ENCODE measurements around the gene CERS6.

CERS6 gene

GRCh38 chr2:168510125-168510756 is 54.2 kb downstream of the CERS6 start:
- Mint-ChIP-seq H3K4me1 (ENCODE audit: low read depth) (peaks cover 35% of the 10 kb centered on the region), H3K27me3 (no peaks in the 10 kb centered on the region), H3K27ac (no peak overlapping the region), H3K36me3 (ENCODE audit: low read depth) (no peaks in the 10 kb centered on the region), H3K4me3 (no peak overlapping the region), H3K9me3 (no peaks in the 10 kb centered on the region)
- intact Hi-C loops (cut with micrococcal nuclease): no loop called here

GRCh38 chr2:168514692-168515091 is 58.6 kb downstream of the CERS6 start:
- no peak overlapping the region for H3K27ac Mint-ChIP-seq
- H3K36me3 Mint-ChIP-seq (ENCODE audit: low read depth): no peaks in the 10 kb centered on the region
- no peak overlapping the region for H3K4me3 Mint-ChIP-seq
- intact Hi-C loops (cut with micrococcal nuclease): no loop called here
- H3K27me3 Mint-ChIP-seq: no peaks in the 10 kb centered on the region
- H3K4me1 Mint-ChIP-seq (ENCODE audit: low read depth): peaks cover 32% of the 10 kb centered on the region
- no peaks in the 10 kb centered on the region for H3K9me3 Mint-ChIP-seq

GRCh38 chr2:168515502-168515901 is 59.4 kb downstream of the CERS6 start:
- Mint-ChIP-seq H3K36me3 (ENCODE audit: low read depth) (no peaks in the 10 kb centered on the region), H3K27ac (no peak overlapping the region), H3K4me1 (ENCODE audit: low read depth) (peaks cover 32% of the 10 kb centered on the region), H3K9me3 (no peaks in the 10 kb centered on the region), H3K4me3 (no peak overlapping the region), H3K27me3 (no peaks in the 10 kb centered on the region)
- intact Hi-C loops (cut with micrococcal nuclease): no loop called here

GRCh38 chr2:168517816-168518215 is 61.7 kb downstream of the CERS6 start:
- Mint-ChIP-seq H3K27ac (no peak overlapping the region), H3K9me3 (no peaks in the 10 kb centered on the region), H3K36me3 (ENCODE audit: low read depth) (no peaks in the 10 kb centered on the region), H3K4me1 (ENCODE audit: low read depth) (peaks cover 34% of the 10 kb centered on the region), H3K4me3 (no peak overlapping the region), H3K27me3 (no peaks in the 10 kb centered on the region)
- intact Hi-C loops (cut with micrococcal nuclease): no loop called here

- H3K4me1 Mint-ChIP-seq (ENCODE audit: low read depth): peaks cover 41% of the 10 kb centered on the region
- no peaks in the 10 kb centered on the region for H3K27me3 Mint-ChIP-seq
- intact Hi-C loops (cut with micrococcal nuclease): no loop called here
- H3K9me3 Mint-ChIP-seq: no peaks in the 10 kb centered on the region
- peak overlapping the region; percentile 51 for H3K27ac Mint-ChIP-seq
- H3K4me3 Mint-ChIP-seq: no peak overlapping the region
- no peaks in the 10 kb centered on the region for H3K36me3 Mint-ChIP-seq (ENCODE audit: low read depth)
These were observed 62.5 kb downstream of the CERS6 start for GRCh38 chr2:168518555-168519066.

GRCh38 chr2:168519534-168520308 is 63.6 kb downstream of the CERS6 start:
- no peak overlapping the region for H3K4me3 Mint-ChIP-seq
- peaks cover 43% of the 10 kb centered on the region for H3K4me1 Mint-ChIP-seq (ENCODE audit: low read depth)
- intact Hi-C loops (cut with micrococcal nuclease): no loop called here
- no peak overlapping the region for H3K27ac Mint-ChIP-seq
- H3K27me3 Mint-ChIP-seq: no peaks in the 10 kb centered on the region
- no peaks in the 10 kb centered on the region for H3K36me3 Mint-ChIP-seq (ENCODE audit: low read depth)
- no peaks in the 10 kb centered on the region for H3K9me3 Mint-ChIP-seq

- Mint-ChIP-seq H3K27me3 (no peaks in the 10 kb centered on the region), H3K4me3 (no peak overlapping the region), H3K4me1 (ENCODE audit: low read depth) (peaks cover 43% of the 10 kb centered on the region), H3K27ac (no peak overlapping the region), H3K9me3 (no peaks in the 10 kb centered on the region), H3K36me3 (ENCODE audit: low read depth) (no peaks in the 10 kb centered on the region)
- intact Hi-C loops (cut with micrococcal nuclease): no loop called here
These were observed 65.1 kb downstream of the CERS6 start for GRCh38 chr2:168521053-168521741.

- no peak overlapping the region for H3K27ac Mint-ChIP-seq
- no peaks in the 10 kb centered on the region for H3K9me3 Mint-ChIP-seq
- H3K27me3 Mint-ChIP-seq: no peaks in the 10 kb centered on the region
- H3K4me1 Mint-ChIP-seq (ENCODE audit: low read depth): peaks cover 44% of the 10 kb centered on the region
- intact Hi-C loops (cut with micrococcal nuclease): no loop called here
- no peak overlapping the region for H3K4me3 Mint-ChIP-seq
- H3K36me3 Mint-ChIP-seq (ENCODE audit: low read depth): no peaks in the 10 kb centered on the region
These were observed 66.4 kb downstream of the CERS6 start for GRCh38 chr2:168522446-168522845.

- peaks cover 46% of the 10 kb centered on the region for H3K4me1 Mint-ChIP-seq (ENCODE audit: low read depth)
- no peak overlapping the region for H3K4me3 Mint-ChIP-seq
- intact Hi-C loops (cut with micrococcal nuclease): no loop called here
- no peaks in the 10 kb centered on the region for H3K27me3 Mint-ChIP-seq
- no peak overlapping the region for H3K27ac Mint-ChIP-seq
- H3K36me3 Mint-ChIP-seq (ENCODE audit: low read depth): no peaks in the 10 kb centered on the region
- H3K9me3 Mint-ChIP-seq: no peaks in the 10 kb centered on the region
These were observed 67.9 kb downstream of the CERS6 start for GRCh38 chr2:168524005-168524404.

GRCh38 chr2:168525020-168525419 is 68.9 kb downstream of the CERS6 start:
- Mint-ChIP-seq H3K4me3 (no peak overlapping the region), H3K27me3 (no peaks in the 10 kb centered on the region), H3K27ac (no peak overlapping the region), H3K4me1 (ENCODE audit: low read depth) (peaks cover 56% of the 10 kb centered on the region), H3K36me3 (ENCODE audit: low read depth) (no peaks in the 10 kb centered on the region), H3K9me3 (no peaks in the 10 kb centered on the region)
- intact Hi-C loops (cut with micrococcal nuclease): no loop called here

- Mint-ChIP-seq H3K27ac (no peak overlapping the region), H3K27me3 (no peaks in the 10 kb centered on the region), H3K4me1 (ENCODE audit: low read depth) (peaks cover 63% of the 10 kb centered on the region), H3K4me3 (no peak overlapping the region), H3K9me3 (no peaks in the 10 kb centered on the region), H3K36me3 (ENCODE audit: low read depth) (no peaks in the 10 kb centered on the region)
- intact Hi-C loops (cut with micrococcal nuclease): no loop called here
These were observed 69.8 kb downstream of the CERS6 start for GRCh38 chr2:168525716-168526446.

GRCh38 chr2:168526641-168527040 is 70.6 kb downstream of the CERS6 start:
- Mint-ChIP-seq H3K4me3 (no peak overlapping the region), H3K9me3 (no peaks in the 10 kb centered on the region), H3K27me3 (no peaks in the 10 kb centered on the region), H3K27ac (no peak overlapping the region), H3K36me3 (ENCODE audit: low read depth) (no peaks in the 10 kb centered on the region), H3K4me1 (ENCODE audit: low read depth) (peaks cover 63% of the 10 kb centered on the region)
- intact Hi-C loops (cut with micrococcal nuclease): no loop called here

- no peaks in the 10 kb centered on the region for H3K9me3 Mint-ChIP-seq
- peaks cover 67% of the 10 kb centered on the region for H3K4me1 Mint-ChIP-seq (ENCODE audit: low read depth)
- no peaks in the 10 kb centered on the region for H3K36me3 Mint-ChIP-seq (ENCODE audit: low read depth)
- H3K27me3 Mint-ChIP-seq: no peaks in the 10 kb centered on the region
- H3K4me3 Mint-ChIP-seq: no peak overlapping the region
- H3K27ac Mint-ChIP-seq: no peak overlapping the region
- intact Hi-C loops (cut with micrococcal nuclease): no loop called here
These were observed 71.9 kb downstream of the CERS6 start for GRCh38 chr2:168528016-168528415.

- no peak overlapping the region for H3K4me3 Mint-ChIP-seq
- intact Hi-C loops (cut with micrococcal nuclease): no loop called here
- no peaks in the 10 kb centered on the region for H3K27me3 Mint-ChIP-seq
- no peak overlapping the region for H3K27ac Mint-ChIP-seq
- H3K36me3 Mint-ChIP-seq (ENCODE audit: low read depth): no peaks in the 10 kb centered on the region
- H3K9me3 Mint-ChIP-seq: no peaks in the 10 kb centered on the region
- peaks cover 67% of the 10 kb centered on the region for H3K4me1 Mint-ChIP-seq (ENCODE audit: low read depth)
These were observed 72.4 kb downstream of the CERS6 start for GRCh38 chr2:168528469-168528868.
